Measurements from ENCODE around the gene SWT1.

SWT1 gene

DNA sequence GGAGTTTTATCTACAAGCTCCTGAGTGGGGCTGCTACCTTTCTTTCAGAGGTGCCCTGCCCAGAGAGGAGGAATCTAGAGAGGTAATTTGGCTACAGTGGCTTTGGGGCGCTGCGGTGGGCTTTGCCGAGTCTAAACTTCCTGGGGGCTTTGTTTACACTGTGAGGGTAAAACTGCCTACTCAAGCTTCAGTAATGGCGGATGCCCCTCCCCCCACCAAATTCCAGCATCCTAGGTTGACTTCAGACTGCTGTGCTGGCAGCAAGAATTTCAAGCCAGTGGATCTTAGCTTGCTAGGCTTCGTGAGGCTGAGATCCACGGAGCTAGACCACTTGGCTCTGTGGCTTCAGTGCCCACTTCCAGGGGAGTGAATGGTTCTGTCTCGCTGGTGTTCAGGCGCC, 43.9 kb downstream of the SWT1 start:
- no peak overlapping the region for H3K4ac ChIP-seq (ENCODE audit: low read length)
- H3K18ac ChIP-seq (ENCODE audit: low read length): no peak overlapping the region
- no peak overlapping the region for H2BK15ac ChIP-seq (ENCODE audit: low read length)
- no peaks in the 10 kb centered on the region for H3K27me3 ChIP-seq (ENCODE audit: control insufficient read depth in 3 of 3, insufficient read depth in 3 of 3, low read depth in 1 of 3, low read length in 3 of 3)
- no peak overlapping the region for H3K4me3 ChIP-seq (ENCODE audit: low read length in 2 of 2)
- H3K27ac ChIP-seq (replicated peaks; ENCODE audit: low read length): no peak overlapping the region
- H3K4me2 ChIP-seq (ENCODE audit: insufficient read depth, low read length, poor library complexity, severe bottlenecking): no peak overlapping the region
- no peak overlapping the region for H3K9ac ChIP-seq (ENCODE audit: low read depth, low read length, poor library complexity)
- no peak for DNase-seq (ENCODE audit: low spot score)
- no peak overlapping the region for H2BK120ac ChIP-seq (ENCODE audit: low read depth, low read length)
- no peak overlapping the region for H4K8ac ChIP-seq (ENCODE audit: low read depth, low read length)
- H2AK5ac ChIP-seq (ENCODE audit: low read depth, low read length): no peak overlapping the region
- H3K23ac ChIP-seq (ENCODE audit: low read depth, low read length, poor library complexity): no peak overlapping the region
- no peak overlapping the region for H2BK5ac ChIP-seq (ENCODE audit: low read length)
- no CpG with 5 or more reads among the region's 8 CpGs for WGBS, 2 donors (ENCODE audit: extremely low coverage in 2 of 2, insufficient read length in 2 of 2, insufficient replicate concordance in 1 of 2)
- H2AFZ ChIP-seq (ENCODE audit: low read length): peak overlapping the region; percentile 17
- H4K91ac ChIP-seq (ENCODE audit: low read depth, low read length, poor library complexity): no peak overlapping the region
- H2BK12ac ChIP-seq (ENCODE audit: low read length): no peak overlapping the region
- no peak overlapping the region for H3K14ac ChIP-seq (ENCODE audit: low read length)
- H3K4me1 ChIP-seq (ENCODE audit: control insufficient read depth in 2 of 2, insufficient read depth in 1 of 2, low read depth in 1 of 2, low read length in 2 of 2): no peaks in the 10 kb centered on the region
- no peaks in the 10 kb centered on the region for H3K9me3 ChIP-seq (replicated peaks in 1 of 2; ENCODE audit: control insufficient read depth in 2 of 2, insufficient read depth in 1 of 2, low read depth in 1 of 2, low read length in 2 of 2)
- no peaks in the 10 kb centered on the region for H3K79me1 ChIP-seq (ENCODE audit: low read depth, low read length)
- no peaks in the 10 kb centered on the region for H3K36me3 ChIP-seq (replicated peaks in 1 of 2; ENCODE audit: control insufficient read depth in 2 of 2, insufficient read depth in 2 of 2, low read length in 2 of 2)

DNA sequence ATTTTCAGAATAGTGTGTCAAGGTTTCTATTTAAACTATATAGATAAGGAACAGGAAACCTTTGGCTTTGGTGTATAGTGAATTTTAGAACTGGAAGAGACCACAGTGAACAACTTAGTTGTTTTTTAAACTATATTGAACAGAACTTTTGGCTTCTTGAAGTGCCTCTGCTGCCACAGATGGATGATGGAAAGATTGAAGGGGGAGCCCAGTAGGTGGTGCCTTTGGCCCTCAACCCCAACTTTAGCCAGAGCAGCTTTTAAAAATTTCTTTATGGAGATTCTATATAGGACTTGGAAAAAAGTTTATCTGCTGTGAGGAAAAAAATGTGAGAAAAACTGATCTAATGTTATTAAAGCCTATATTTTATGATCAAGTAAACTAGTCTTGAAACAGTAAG, 50.2 kb downstream of the SWT1 start:
- Histone ChIP-seq H3K4me1 (ENCODE audit: control insufficient read depth in 2 of 2, insufficient read depth in 1 of 2, low read depth in 1 of 2, low read length in 2 of 2) (no peaks in the 10 kb centered on the region), H2AFZ (ENCODE audit: low read length) (no peak overlapping the region), H4K91ac (ENCODE audit: low read depth, low read length, poor library complexity) (no peak overlapping the region), H2BK5ac (ENCODE audit: low read length) (no peak overlapping the region), H2AK5ac (ENCODE audit: low read depth, low read length) (no peak overlapping the region), H2BK120ac (ENCODE audit: low read depth, low read length) (no peak overlapping the region), H3K36me3 (replicated peaks in 1 of 2; ENCODE audit: control insufficient read depth in 2 of 2, insufficient read depth in 2 of 2, low read length in 2 of 2) (no peaks in the 10 kb centered on the region), H3K4ac (ENCODE audit: low read length) (no peak overlapping the region), H3K9ac (ENCODE audit: low read depth, low read length, poor library complexity) (no peak overlapping the region), H3K9me3 (replicated peaks in 1 of 2; ENCODE audit: control insufficient read depth in 2 of 2, insufficient read depth in 1 of 2, low read depth in 1 of 2, low read length in 2 of 2) (no peaks in the 10 kb centered on the region), H2BK12ac (ENCODE audit: low read length) (no peak overlapping the region), H3K23ac (ENCODE audit: low read depth, low read length, poor library complexity) (no peak overlapping the region), H3K79me1 (ENCODE audit: low read depth, low read length) (no peaks in the 10 kb centered on the region), H3K4me2 (ENCODE audit: insufficient read depth, low read length, poor library complexity, severe bottlenecking) (no peak overlapping the region), H3K27me3 (ENCODE audit: control insufficient read depth in 3 of 3, insufficient read depth in 3 of 3, low read depth in 1 of 3, low read length in 3 of 3) (no peaks in the 10 kb centered on the region), H3K18ac (ENCODE audit: low read length) (no peak overlapping the region), H3K27ac (replicated peaks; ENCODE audit: low read length) (no peak overlapping the region), H2BK15ac (ENCODE audit: low read length) (no peak overlapping the region), H3K4me3 (ENCODE audit: low read length in 2 of 2) (no peak overlapping the region), H4K8ac (ENCODE audit: low read depth, low read length) (no peak overlapping the region), H3K14ac (ENCODE audit: low read length) (no peak overlapping the region)
- no peak for DNase-seq (ENCODE audit: low spot score)

DNA sequence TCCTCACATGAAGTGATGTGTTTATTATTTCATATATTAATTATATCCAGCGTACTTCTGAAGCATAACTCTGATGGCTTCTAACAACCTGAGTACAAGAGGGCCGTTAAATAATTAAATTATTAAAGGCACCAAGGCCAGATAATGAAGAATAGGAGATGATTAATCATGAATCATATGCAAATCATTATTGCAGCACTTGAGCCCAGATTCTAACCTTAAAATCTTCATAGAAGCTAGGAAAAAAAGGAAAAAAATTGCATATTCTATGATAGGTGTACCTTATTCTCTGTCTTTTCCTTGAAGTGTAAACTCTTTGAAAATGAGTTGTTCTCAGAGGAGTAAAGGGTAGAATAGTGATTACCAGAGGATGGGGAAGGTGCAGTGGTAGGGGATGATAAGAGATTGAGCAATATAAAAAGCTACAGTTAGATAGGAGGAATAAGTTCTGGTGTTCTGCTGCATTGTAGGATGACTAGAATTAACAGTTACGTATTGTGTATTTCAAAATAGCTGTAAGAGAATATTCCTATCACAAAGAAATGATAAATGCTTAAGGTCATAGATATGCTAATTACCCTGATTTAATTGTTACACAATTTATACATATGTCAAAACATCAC, 51.1 kb downstream of the SWT1 start:
- no peak overlapping the region for H3K18ac ChIP-seq (ENCODE audit: low read length)
- no peak overlapping the region for H2AK5ac ChIP-seq (ENCODE audit: low read depth, low read length)
- no peak overlapping the region for H3K9ac ChIP-seq (ENCODE audit: low read depth, low read length, poor library complexity)
- H4K8ac ChIP-seq (ENCODE audit: low read depth, low read length): no peak overlapping the region
- no peak overlapping the region for H3K4me3 ChIP-seq (ENCODE audit: low read length in 2 of 2)
- H3K4me1 ChIP-seq (ENCODE audit: control insufficient read depth in 2 of 2, insufficient read depth in 1 of 2, low read depth in 1 of 2, low read length in 2 of 2): no peaks in the 10 kb centered on the region
- no peak overlapping the region for H2BK120ac ChIP-seq (ENCODE audit: low read depth, low read length)
- no peak overlapping the region for H3K23ac ChIP-seq (ENCODE audit: low read depth, low read length, poor library complexity)
- DNase-seq (ENCODE audit: low spot score): no peak
- no peaks in the 10 kb centered on the region for H3K9me3 ChIP-seq (replicated peaks in 1 of 2; ENCODE audit: control insufficient read depth in 2 of 2, insufficient read depth in 1 of 2, low read depth in 1 of 2, low read length in 2 of 2)
- H3K4ac ChIP-seq (ENCODE audit: low read length): no peak overlapping the region
- no peaks in the 10 kb centered on the region for H3K27me3 ChIP-seq (ENCODE audit: control insufficient read depth in 3 of 3, insufficient read depth in 3 of 3, low read depth in 1 of 3, low read length in 3 of 3)
- no peak overlapping the region for H2AFZ ChIP-seq (ENCODE audit: low read length)
- no peak overlapping the region for H2BK12ac ChIP-seq (ENCODE audit: low read length)
- H4K91ac ChIP-seq (ENCODE audit: low read depth, low read length, poor library complexity): no peak overlapping the region
- H3K14ac ChIP-seq (ENCODE audit: low read length): no peak overlapping the region
- no CpG with 5 or more reads among the region's 3 CpGs for WGBS, 2 donors (ENCODE audit: extremely low coverage in 2 of 2, insufficient read length in 2 of 2, insufficient replicate concordance in 1 of 2)
- H3K27ac ChIP-seq (replicated peaks; ENCODE audit: low read length): no peak overlapping the region
- H3K79me1 ChIP-seq (ENCODE audit: low read depth, low read length): no peaks in the 10 kb centered on the region
- H3K36me3 ChIP-seq (replicated peaks in 1 of 2; ENCODE audit: control insufficient read depth in 2 of 2, insufficient read depth in 2 of 2, low read length in 2 of 2): no peaks in the 10 kb centered on the region
- H2BK15ac ChIP-seq (ENCODE audit: low read length): no peak overlapping the region
- no peak overlapping the region for H2BK5ac ChIP-seq (ENCODE audit: low read length)
- H3K4me2 ChIP-seq (ENCODE audit: insufficient read depth, low read length, poor library complexity, severe bottlenecking): no peak overlapping the region

DNA sequence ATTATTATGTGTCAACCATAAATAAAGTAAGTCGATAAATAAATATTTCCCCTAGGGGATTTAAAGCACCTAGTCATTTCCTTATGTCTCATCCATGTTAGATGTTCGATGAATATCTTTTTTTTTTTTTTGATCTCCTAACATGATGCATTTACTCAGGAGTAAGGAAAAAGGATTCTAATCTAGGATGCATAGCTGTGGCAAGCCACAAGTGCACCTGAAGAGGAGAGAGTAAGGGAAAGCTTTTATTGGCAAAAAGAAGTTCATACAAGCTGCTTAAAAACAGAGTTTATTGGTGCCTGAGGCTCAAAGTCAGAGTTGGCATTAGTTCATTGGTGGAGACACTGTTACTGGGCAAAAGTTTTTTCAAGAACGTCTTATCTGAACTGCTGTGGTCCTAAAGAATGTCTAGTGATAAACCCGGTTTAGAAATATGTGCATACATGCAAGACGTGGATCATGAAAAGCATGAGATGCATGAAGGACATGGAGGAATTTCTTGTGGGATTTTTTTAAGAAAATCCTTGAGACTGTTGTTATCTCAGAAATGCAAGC, 51.7 kb downstream of the SWT1 start:
- Histone ChIP-seq H4K8ac (ENCODE audit: low read depth, low read length) (no peak overlapping the region), H3K4me1 (ENCODE audit: control insufficient read depth in 2 of 2, insufficient read depth in 1 of 2, low read depth in 1 of 2, low read length in 2 of 2) (no peaks in the 10 kb centered on the region), H2BK120ac (ENCODE audit: low read depth, low read length) (no peak overlapping the region), H3K79me1 (ENCODE audit: low read depth, low read length) (no peaks in the 10 kb centered on the region), H3K18ac (ENCODE audit: low read length) (no peak overlapping the region), H2BK12ac (ENCODE audit: low read length) (no peak overlapping the region), H2BK5ac (ENCODE audit: low read length) (no peak overlapping the region), H2AFZ (ENCODE audit: low read length) (no peak overlapping the region), H2AK5ac (ENCODE audit: low read depth, low read length) (no peak overlapping the region), H3K4ac (ENCODE audit: low read length) (no peak overlapping the region), H2BK15ac (ENCODE audit: low read length) (no peak overlapping the region), H3K14ac (ENCODE audit: low read length) (no peak overlapping the region), H3K36me3 (replicated peaks in 1 of 2; ENCODE audit: control insufficient read depth in 2 of 2, insufficient read depth in 2 of 2, low read length in 2 of 2) (no peaks in the 10 kb centered on the region), H4K91ac (ENCODE audit: low read depth, low read length, poor library complexity) (no peak overlapping the region), H3K9ac (ENCODE audit: low read depth, low read length, poor library complexity) (no peak overlapping the region), H3K27me3 (ENCODE audit: control insufficient read depth in 3 of 3, insufficient read depth in 3 of 3, low read depth in 1 of 3, low read length in 3 of 3) (no peaks in the 10 kb centered on the region), H3K4me3 (ENCODE audit: low read length in 2 of 2) (no peak overlapping the region), H3K9me3 (replicated peaks in 1 of 2; ENCODE audit: control insufficient read depth in 2 of 2, insufficient read depth in 1 of 2, low read depth in 1 of 2, low read length in 2 of 2) (no peaks in the 10 kb centered on the region), H3K27ac (replicated peaks; ENCODE audit: low read length) (no peak overlapping the region), H3K23ac (ENCODE audit: low read depth, low read length, poor library complexity) (no peak overlapping the region), H3K4me2 (ENCODE audit: insufficient read depth, low read length, poor library complexity, severe bottlenecking) (no peak overlapping the region)
- WGBS, 2 donors (ENCODE audit: extremely low coverage in 2 of 2, insufficient read length in 2 of 2, insufficient replicate concordance in 1 of 2): no CpG with 5 or more reads among the region's 5 CpGs
- DNase-seq (ENCODE audit: low spot score): no peak

All from neuronal stem cell (in vitro differentiated cells).